ENCODE measurements around the gene NGB.
"Not testable (repeated sequence)": the region's sequence is repeated elsewhere in the genome, so short reads cannot be mapped to it uniquely, and the experiment has no call there.

Gene NGB

GRCh38 chr14:77271113-77271710 lies at the start of gene NGB:
Gene NGB (minus strand): TSS chr14:77271206. CDS start chr14:77270937, 269 bp downstream.
- Mint-ChIP-seq H3K4me3 (no peak within 1 kb of the TSS), H3K27me3 (peaks cover 63% of the 10 kb centered on the region), H3K27ac (no peak within 1 kb of the TSS), H3K36me3 (no peaks in the 10 kb centered on the region), H3K4me1 (peaks cover 2% of the 10 kb centered on the region), H3K9me3 (no peaks in the 10 kb centered on the region)
- DNase-seq: no peak
- CTCF ChIA-PET: no interaction called here

GRCh38 chr14:77320238-77320935 lies 49.4 kb upstream of the NGB start, which contains the start of gene POMT2:
Gene POMT2 (minus strand): TSS chr14:77320883. CDS start chr14:77320681, 202 bp downstream.
- Mint-ChIP-seq H3K36me3 (no peaks in the 10 kb centered on the region), H3K27ac (peak within 1 kb of the TSS; percentile 99), H3K27me3 (no peaks in the 10 kb centered on the region), H3K4me1 (peaks cover 23% of the 10 kb centered on the region), H3K9me3 (no peaks in the 10 kb centered on the region), H3K4me3 (peak within 1 kb of the TSS; percentile 99)
- peak; percentile 95 for DNase-seq
- CTCF ChIA-PET: interaction anchor here (1.0 to 1.8 kb wide), 5 partner anchors 8 to 226 kb away, joined by 3 to 16 read pairs (median 4); partner anchors contain the start of genes SAMD15 and TMED8

- Mint-ChIP-seq H3K4me3 (peak overlapping the region; percentile 11), H3K27ac (no peak overlapping the region), H3K36me3 (no peaks in the 10 kb centered on the region), H3K27me3 (no peaks in the 10 kb centered on the region), H3K4me1 (peaks cover 23% of the 10 kb centered on the region), H3K9me3 (no peaks in the 10 kb centered on the region)
- no peak for DNase-seq
- CTCF ChIA-PET: interaction anchor here (1.1 to 1.8 kb wide), 3 partner anchors 18 to 227 kb away, joined by 3 to 16 read pairs (median 3); no protein-coding TSS in a partner anchor
Observed at GRCh38 chr14:77319422-77319821, 48.4 kb upstream of the NGB start.

- not testable (repeated sequence) for H3K9me3 Mint-ChIP-seq, H3K4me3 Mint-ChIP-seq, H3K27me3 Mint-ChIP-seq, H3K36me3 Mint-ChIP-seq, DNase-seq, H3K27ac Mint-ChIP-seq
- peaks cover 23% of the 10 kb centered on the region for H3K4me1 Mint-ChIP-seq
- CTCF ChIA-PET: interaction anchor here (1.1 to 1.8 kb wide), 2 partner anchors 18 to 166 kb away, joined by 3 to 16 read pairs; no protein-coding TSS in a partner anchor
Observed at GRCh38 chr14:77318756-77319155, 47.8 kb upstream of the NGB start.

GRCh38 chr14:77318006-77318553 lies 47.1 kb upstream of the NGB start:
- CTCF ChIA-PET: interaction anchor here (1.1 to 5.9 kb wide), 2 partner anchors 16 to 166 kb away, joined by 3 to 255 read pairs; no protein-coding TSS in a partner anchor

GRCh38 chr14:77316872-77317301 lies 45.9 kb upstream of the NGB start:
- no peaks in the 10 kb centered on the region for H3K9me3 Mint-ChIP-seq
- H3K4me1 Mint-ChIP-seq: peaks cover 14% of the 10 kb centered on the region
- no peaks in the 10 kb centered on the region for H3K27me3 Mint-ChIP-seq
- CTCF ChIA-PET: interaction anchor here (1.1 to 5.9 kb wide), 11 partner anchors 13 to 196 kb away, joined by 3 to 255 read pairs (median 7); partner anchors contain the start of gene ZDHHC22
- no peak overlapping the region for H3K27ac Mint-ChIP-seq
- no peak overlapping the region for H3K4me3 Mint-ChIP-seq
- H3K36me3 Mint-ChIP-seq: no peaks in the 10 kb centered on the region
- DNase-seq: no peak

More at GRCh38 chr14:77318006-77318553, 47.1 kb upstream of the NGB start:
- no peak overlapping the region for H3K4me3 Mint-ChIP-seq
- no peak for DNase-seq
- peaks cover 23% of the 10 kb centered on the region for H3K4me1 Mint-ChIP-seq
- H3K36me3 Mint-ChIP-seq: no peaks in the 10 kb centered on the region
- H3K27me3 Mint-ChIP-seq: no peaks in the 10 kb centered on the region
- no peak overlapping the region for H3K27ac Mint-ChIP-seq
- no peaks in the 10 kb centered on the region for H3K9me3 Mint-ChIP-seq

- H3K27ac Mint-ChIP-seq: no peak overlapping the region
- no peaks in the 10 kb centered on the region for H3K36me3 Mint-ChIP-seq
- no peak for DNase-seq
- peaks cover 12% of the 10 kb centered on the region for H3K4me1 Mint-ChIP-seq
- CTCF ChIA-PET: interaction anchor here (0.5 to 5.9 kb wide), 25 partner anchors 9 to 1355 kb away, joined by 3 to 255 read pairs (median 4); partner anchors contain the start of genes AHSA1, ALKBH1, SLIRP and ZDHHC22
- no peaks in the 10 kb centered on the region for H3K27me3 Mint-ChIP-seq
- H3K9me3 Mint-ChIP-seq: no peaks in the 10 kb centered on the region
- no peak overlapping the region for H3K4me3 Mint-ChIP-seq
Observed at GRCh38 chr14:77316195-77316505, 45.1 kb upstream of the NGB start.

- Mint-ChIP-seq H3K27ac (no peak overlapping the region), H3K9me3 (no peaks in the 10 kb centered on the region), H3K4me3 (no peak overlapping the region), H3K27me3 (no peaks in the 10 kb centered on the region), H3K36me3 (no peaks in the 10 kb centered on the region), H3K4me1 (peaks cover 7% of the 10 kb centered on the region)
- no peak for DNase-seq
- CTCF ChIA-PET: interaction anchor here (0.5 to 5.9 kb wide), 23 partner anchors 10 to 1353 kb away, joined by 3 to 255 read pairs (median 4); partner anchors contain the start of genes ALKBH1, SLIRP and ZDHHC22
Observed at GRCh38 chr14:77314539-77315457, 43.8 kb upstream of the NGB start.

GRCh38 chr14:77314043-77314442 lies 43.0 kb upstream of the NGB start:
- DNase-seq: no peak
- Mint-ChIP-seq H3K4me1 (peaks cover 4% of the 10 kb centered on the region), H3K4me3 (no peak overlapping the region), H3K36me3 (no peaks in the 10 kb centered on the region), H3K27ac (no peak overlapping the region), H3K9me3 (no peaks in the 10 kb centered on the region), H3K27me3 (no peaks in the 10 kb centered on the region)
- CTCF ChIA-PET: interaction anchor here (0.6 to 5.9 kb wide), 7 partner anchors 12 to 758 kb away, joined by 3 to 255 read pairs (median 4); partner anchors contain the start of gene ZDHHC22

- H3K36me3 Mint-ChIP-seq: no peaks in the 10 kb centered on the region
- H3K4me3 Mint-ChIP-seq: no peak overlapping the region
- peaks cover 6% of the 10 kb centered on the region for H3K4me1 Mint-ChIP-seq
- H3K9me3 Mint-ChIP-seq: no peaks in the 10 kb centered on the region
- CTCF ChIA-PET: interaction anchor here (5.4 to 5.9 kb wide), 2 partner anchors 12 to 162 kb away, joined by 102 to 255 read pairs; no protein-coding TSS in a partner anchor
- H3K27me3 Mint-ChIP-seq: no peaks in the 10 kb centered on the region
- H3K27ac Mint-ChIP-seq: no peak overlapping the region
- no peak for DNase-seq
Observed at GRCh38 chr14:77313371-77313770, 42.4 kb upstream of the NGB start.

GRCh38 chr14:77311217-77311616 lies 40.2 kb upstream of the NGB start:
- H3K36me3 Mint-ChIP-seq: no peaks in the 10 kb centered on the region
- DNase-seq: no peak
- peaks cover 6% of the 10 kb centered on the region for H3K4me1 Mint-ChIP-seq
- H3K27ac Mint-ChIP-seq: no peak overlapping the region
- no peak overlapping the region for H3K4me3 Mint-ChIP-seq
- H3K27me3 Mint-ChIP-seq: no peaks in the 10 kb centered on the region
- no peaks in the 10 kb centered on the region for H3K9me3 Mint-ChIP-seq
- CTCF ChIA-PET: no interaction called here

GRCh38 chr14:77310026-77310425 lies 39.0 kb upstream of the NGB start:
- no peak for DNase-seq
- H3K27ac Mint-ChIP-seq: no peak overlapping the region
- no peaks in the 10 kb centered on the region for H3K36me3 Mint-ChIP-seq
- no peak overlapping the region for H3K4me3 Mint-ChIP-seq
- H3K4me1 Mint-ChIP-seq: peaks cover 6% of the 10 kb centered on the region
- no peaks in the 10 kb centered on the region for H3K9me3 Mint-ChIP-seq
- CTCF ChIA-PET: interaction anchor here (1.2 to 1.6 kb wide), 2 partner anchors 9 to 157 kb away, joined by 3 to 9 read pairs; no protein-coding TSS in a partner anchor
- H3K27me3 Mint-ChIP-seq: no peaks in the 10 kb centered on the region

GRCh38 chr14:77309131-77309530 lies 38.1 kb upstream of the NGB start:
- H3K27me3 Mint-ChIP-seq: no peaks in the 10 kb centered on the region
- no peaks in the 10 kb centered on the region for H3K36me3 Mint-ChIP-seq
- no peak for DNase-seq
- CTCF ChIA-PET: interaction anchor here (1.2 to 1.6 kb wide), 2 partner anchors 8 to 156 kb away, joined by 3 to 9 read pairs; no protein-coding TSS in a partner anchor
- peaks cover 6% of the 10 kb centered on the region for H3K4me1 Mint-ChIP-seq
- no peaks in the 10 kb centered on the region for H3K9me3 Mint-ChIP-seq
- H3K27ac Mint-ChIP-seq: no peak overlapping the region
- no peak overlapping the region for H3K4me3 Mint-ChIP-seq

Data from activated naive CD4-positive, alpha-beta T cell treated with anti-CD3 and anti-CD28 coated beads, Interleukin-2, amount 10 ng/mL, durations not matched to agents 7 days and 5 days (primary cell).